HG02943 (cell line): ENCODE data around the gene KIAA0040.

Experiments used
- ATAC-seq: cut with Tn5 transposase; IDR thresholded peaks from one replicate; pipeline ENCODE4 v1.9.1; 2021; ENCODE audit warnings: mild to moderate bottlenecking, low read depth, moderate library complexity; ENCODE audit not compliant: unreplicated experiment

Gene KIAA0040

GRCh38 chr1:175203570-175204068 lies 11.0 kb upstream of the KIAA0040 start:
- no peak for ATAC-seq

GRCh38 chr1:175200678-175201521 lies 8.3 kb upstream of the KIAA0040 start:
- ATAC-seq: no peak

GRCh38 chr1:175198332-175198731 lies 5.8 kb upstream of the KIAA0040 start:
- ATAC-seq: no peak

GRCh38 chr1:175197531-175197930 lies 5.0 kb upstream of the KIAA0040 start:
- no peak for ATAC-seq

GRCh38 chr1:175195798-175196197 lies 3.2 kb upstream of the KIAA0040 start:
- no peak for ATAC-seq

GRCh38 chr1:175195281-175195680 lies 2.7 kb upstream of the KIAA0040 start:
- ATAC-seq: no peak

- ATAC-seq: no peak
Observed at GRCh38 chr1:175193527-175193910, 943 bp upstream of the KIAA0040 start.

- peak; percentile 28 for ATAC-seq
Observed at GRCh38 chr1:175192111-175192629, 406 bp downstream of the KIAA0040 start.

- peak; percentile 43 for ATAC-seq
Observed at GRCh38 chr1:175191659-175192058, 917 bp downstream of the KIAA0040 start.

GRCh38 chr1:175188936-175189335 lies 3.6 kb downstream of the KIAA0040 start:
- peak; percentile 49 for ATAC-seq

- no peak for ATAC-seq
Observed at GRCh38 chr1:175186433-175187160, 6.0 kb downstream of the KIAA0040 start.

GRCh38 chr1:175185903-175186302 lies 6.7 kb downstream of the KIAA0040 start:
- no peak for ATAC-seq

- ATAC-seq: no peak
Observed at GRCh38 chr1:175183586-175183985, 9.0 kb downstream of the KIAA0040 start.

- ATAC-seq: no peak
Observed at GRCh38 chr1:175182201-175182746, 10.3 kb downstream of the KIAA0040 start.

GRCh38 chr1:175179837-175180590 lies 12.6 kb downstream of the KIAA0040 start:
- no peak for ATAC-seq

- ATAC-seq: no peak
Observed at GRCh38 chr1:175178456-175178855, 14.1 kb downstream of the KIAA0040 start.

- no peak for ATAC-seq
Observed at GRCh38 chr1:175178056-175178455, 14.5 kb downstream of the KIAA0040 start.

GRCh38 chr1:175176246-175176645 lies 16.3 kb downstream of the KIAA0040 start:
- ATAC-seq: no peak

- ATAC-seq: peak; percentile 82
Observed at GRCh38 chr1:175174309-175175102, 18.1 kb downstream of the KIAA0040 start.

- ATAC-seq: no peak
Observed at GRCh38 chr1:175173531-175173930, 19.0 kb downstream of the KIAA0040 start.
